Lower leg skin (tissue), 4 donors: ENCODE measurements around the gene MTHFD1L. TPM values are rescaled to one million over a fixed set of nuclear protein-coding genes. Genes with fewer than 3 reads are reported as not detected.
A peak's percentile ranks its signal among the peaks of the same experiment; 100 is the strongest.

Experiments used
- DNase-seq, 2 donors: peaks; one replicate each; pipeline ENCODE4 v3.0.0-alpha.2; 2019; ENCODE audit warnings: low spot score in 2 of 2
- H3K4me3 ChIP-seq: fragments of 200-600 bp; sonication (generic); 2 replicates; pipeline ENCODE4 v1.5.1; 2017; ENCODE audit warnings: mild to moderate bottlenecking, low read depth; ENCODE audit not compliant: poor library complexity, severe bottlenecking
- POLR2A ChIP-seq, 2 donors: fragments of 450-650 bp; IDR thresholded peaks; one replicate each; pipeline ENCODE4 v1.6.1; 2016 to 2017; ENCODE audit warnings: antibody characterized with exemption in 2 of 2, mild to moderate bottlenecking in 1 of 2, moderate library complexity in 1 of 2
- WGBS, 2 donors: methylation state at CpG; one replicate each; pipeline ENCODE4 v1.1.5; 2018; 5-methylcytosine and 5-hydroxymethylcytosine counted together
- intact Hi-C: fragments of 100-400 bp; cut with DNase I; formaldehyde crosslinking; loops from one replicate; pipeline ENCODE4 v1.15.0; 2023; ENCODE audit warnings: low total_unique reads
- total RNA-seq, 4 donors: library from RNA; depleted of rRNA; stranded (reverse); fragments of >200 nt; gene quantifications; one replicate each; pipeline ENCODE4 v1.1.0, GENCODE V29; 2016
- TF ChIP-seq, protein P1 (sequence below), 3 donors: fragments of 450-650 bp; IDR thresholded peaks; one replicate each; pipeline ENCODE4 v1.5.1; 2016; ENCODE audit warnings: antibody characterized with exemption in 3 of 3, mild to moderate bottlenecking in 3 of 3, moderate library complexity in 2 of 3

The MTHFD1L gene
- total RNA-seq, 4 donors from 2014 or later: 2.1 to 7.1 (median 4.4) TPM

DNA sequence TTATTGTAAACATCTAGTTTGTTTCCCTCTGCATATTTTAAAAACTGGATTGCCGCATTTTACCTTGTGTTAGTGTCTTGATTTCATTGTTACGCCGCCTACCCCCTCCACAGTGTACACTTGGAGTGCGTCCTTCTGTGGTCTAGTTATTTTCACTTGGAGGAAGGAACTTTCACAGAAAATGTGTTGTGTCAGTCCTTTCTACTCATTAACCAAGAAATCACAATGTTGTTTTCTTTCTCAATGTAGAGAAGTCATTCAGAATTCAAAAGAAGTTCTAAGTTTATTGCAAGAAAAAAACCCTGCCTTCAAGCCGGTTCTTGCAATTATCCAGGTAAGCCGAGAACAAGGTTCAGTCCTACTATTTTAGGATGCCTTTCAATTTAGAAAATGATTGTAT, 10.3 kb downstream of the MTHFD1L start:
- intact Hi-C loops: no loop called here
- TF ChIP-seq, protein P1, sequence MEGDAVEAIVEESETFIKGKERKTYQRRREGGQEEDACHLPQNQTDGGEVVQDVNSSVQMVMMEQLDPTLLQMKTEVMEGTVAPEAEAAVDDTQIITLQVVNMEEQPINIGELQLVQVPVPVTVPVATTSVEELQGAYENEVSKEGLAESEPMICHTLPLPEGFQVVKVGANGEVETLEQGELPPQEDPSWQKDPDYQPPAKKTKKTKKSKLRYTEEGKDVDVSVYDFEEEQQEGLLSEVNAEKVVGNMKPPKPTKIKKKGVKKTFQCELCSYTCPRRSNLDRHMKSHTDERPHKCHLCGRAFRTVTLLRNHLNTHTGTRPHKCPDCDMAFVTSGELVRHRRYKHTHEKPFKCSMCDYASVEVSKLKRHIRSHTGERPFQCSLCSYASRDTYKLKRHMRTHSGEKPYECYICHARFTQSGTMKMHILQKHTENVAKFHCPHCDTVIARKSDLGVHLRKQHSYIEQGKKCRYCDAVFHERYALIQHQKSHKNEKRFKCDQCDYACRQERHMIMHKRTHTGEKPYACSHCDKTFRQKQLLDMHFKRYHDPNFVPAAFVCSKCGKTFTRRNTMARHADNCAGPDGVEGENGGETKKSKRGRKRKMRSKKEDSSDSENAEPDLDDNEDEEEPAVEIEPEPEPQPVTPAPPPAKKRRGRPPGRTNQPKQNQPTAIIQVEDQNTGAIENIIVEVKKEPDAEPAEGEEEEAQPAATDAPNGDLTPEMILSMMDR (IDR thresholded peaks at IDR 0.05): no peak
- TF ChIP-seq POLR2A (IDR thresholded peaks at IDR 0.05): no peak
- no peak for DNase-seq
- no peak overlapping the region for H3K4me3 ChIP-seq
- WGBS, 2 donors: 66 to 79% methylated on average over 6 of the region's 6 CpGs

DNA sequence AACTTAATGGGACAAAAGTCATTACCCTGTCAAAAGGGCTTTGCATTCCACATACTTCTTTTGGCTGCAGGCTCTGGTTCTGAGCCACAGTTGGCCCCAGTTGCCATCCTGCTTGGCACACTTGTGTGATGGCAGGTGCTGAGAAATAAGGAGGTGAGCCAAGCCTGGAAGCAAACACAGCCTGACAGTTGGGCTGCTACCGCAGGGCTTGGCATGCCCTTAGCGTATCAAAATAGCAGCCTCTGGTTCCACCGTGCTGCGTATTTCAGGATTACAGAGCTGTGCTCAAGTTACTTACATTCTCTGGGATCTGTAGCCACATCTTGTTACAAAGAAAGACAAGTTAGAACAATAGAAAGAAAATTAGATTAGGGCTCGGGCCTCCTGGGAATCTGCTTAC, 11.1 kb downstream of the MTHFD1L start:
- 26 to 29% methylated on average over 5 of the region's 5 CpGs for WGBS, 2 donors
- intact Hi-C loops: no loop called here
- no peak overlapping the region for H3K4me3 ChIP-seq
- peak in 1 of 2 donors; percentile 39 for DNase-seq
- no peak for TF ChIP-seq POLR2A (IDR thresholded peaks at IDR 0.05)
- TF ChIP-seq, protein P1 (IDR thresholded peaks at IDR 0.05): no peak

DNA sequence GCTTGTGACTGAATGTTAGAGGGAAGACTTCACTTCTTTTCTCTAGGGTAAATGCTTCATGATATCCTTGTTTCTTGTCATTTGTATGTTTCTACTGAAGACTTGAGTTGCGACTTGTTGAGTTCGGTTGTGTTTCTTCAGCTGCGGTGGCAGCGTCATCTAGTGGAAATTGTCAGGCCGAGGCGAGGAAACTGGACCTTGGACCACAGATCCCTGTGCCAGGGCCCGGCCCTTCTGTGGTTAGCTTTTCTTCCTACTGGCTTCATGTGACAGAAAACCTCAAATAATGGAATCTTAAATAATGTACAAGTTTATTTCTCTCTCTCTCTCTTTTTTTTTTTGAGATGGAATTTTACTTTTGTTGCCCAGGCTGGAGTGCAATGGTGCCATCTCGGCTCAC, 12.4 kb downstream of the MTHFD1L start:
- 94 to 97% methylated on average over 8 of the region's 8 CpGs for WGBS, 2 donors
- DNase-seq: peak in 1 of 2 donors; percentile 61
- intact Hi-C loops: no loop called here
- TF ChIP-seq, protein P1 (IDR thresholded peaks at IDR 0.05): no peak
- no peak for TF ChIP-seq POLR2A (IDR thresholded peaks at IDR 0.05)
- H3K4me3 ChIP-seq: no peak overlapping the region

DNA sequence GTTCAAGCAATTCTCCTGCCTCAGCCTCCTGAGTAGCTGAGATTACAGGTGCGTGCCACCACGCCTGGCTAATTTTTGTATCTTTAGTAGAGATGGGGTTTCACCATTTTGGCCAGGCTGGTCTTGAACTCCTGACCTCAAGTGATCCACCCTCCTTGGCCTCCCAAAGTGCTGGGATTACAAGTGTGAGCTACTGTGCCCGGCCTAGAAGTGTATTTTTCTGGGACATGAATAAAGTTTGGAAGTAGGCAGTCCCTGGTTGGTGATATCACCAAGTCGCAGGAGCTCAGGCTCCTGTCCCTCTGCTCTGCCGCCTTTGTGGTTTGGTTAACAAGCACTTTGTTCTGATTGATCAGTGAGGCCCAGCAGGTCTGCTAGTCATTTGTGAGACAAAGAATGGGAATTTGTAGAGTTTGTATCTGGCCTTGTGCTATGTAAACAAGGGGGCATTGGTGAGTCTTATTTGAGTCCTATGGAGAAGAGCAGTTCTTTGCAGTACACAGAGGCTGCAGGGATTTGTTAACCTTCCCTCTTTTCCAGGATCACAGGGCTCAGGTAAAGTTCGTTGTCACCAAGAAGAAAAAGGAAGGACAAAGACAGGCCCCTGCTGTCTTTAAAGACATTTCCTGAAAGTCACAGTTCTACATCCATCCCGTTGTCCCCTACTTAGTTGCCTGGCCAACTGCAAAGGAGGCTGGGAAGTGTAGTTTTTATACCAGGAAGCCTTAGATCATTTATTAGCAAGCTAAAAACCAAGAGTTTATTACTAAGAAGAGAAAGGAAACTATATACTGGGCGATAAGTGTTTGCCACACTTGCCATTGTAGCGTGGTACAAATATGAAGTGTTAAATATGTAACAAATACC, 13.1 kb downstream of the MTHFD1L start:
- no peak for TF ChIP-seq POLR2A (IDR thresholded peaks at IDR 0.05)
- TF ChIP-seq, protein P1 (IDR thresholded peaks at IDR 0.05): no peak
- 84 to 88% methylated on average over 9 of the region's 9 CpGs for WGBS, 2 donors
- no peak overlapping the region for H3K4me3 ChIP-seq
- intact Hi-C loops: no loop called here
- peak in 1 of 2 donors; percentile 56 for DNase-seq

DNA sequence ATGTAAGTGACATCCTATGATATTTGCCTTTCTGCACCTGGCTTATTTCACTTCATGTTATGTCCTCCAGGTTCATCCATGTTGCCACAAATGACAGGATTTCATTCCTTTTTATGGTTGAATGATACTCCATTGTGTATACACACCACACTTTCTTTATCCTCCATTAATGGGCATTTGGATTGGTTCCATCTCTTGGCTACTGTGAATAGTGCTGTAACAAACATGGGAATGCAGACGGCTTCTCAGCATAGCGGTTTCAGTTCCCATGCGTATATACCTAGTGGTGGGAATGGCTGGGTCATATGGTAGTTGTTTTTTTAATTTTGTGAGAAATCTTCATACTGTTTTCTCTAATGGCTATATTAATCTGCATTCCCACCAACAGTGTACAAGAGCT, 14.8 kb downstream of the MTHFD1L start:
- WGBS, 2 donors: 93 to 96% methylated on average over 3 of the region's 3 CpGs
- TF ChIP-seq POLR2A (IDR thresholded peaks at IDR 0.05): no peak
- TF ChIP-seq, protein P1 (IDR thresholded peaks at IDR 0.05): no peak
- intact Hi-C loops: no loop called here
- no peak overlapping the region for H3K4me3 ChIP-seq
- no peak for DNase-seq
